Liver (tissue), 9 donors: ENCODE measurements around the gene SHCBP1. TPM values are rescaled to one million over a fixed set of nuclear protein-coding genes. Genes with fewer than 3 reads are reported as not detected.

ENCODE experiments used
- DNase-seq: peaks from one replicate; pipeline ENCODE4 v3.0.0-alpha.2; 2017; ENCODE audit warnings: low spot score
- H3K27ac ChIP-seq, 2 donors: one replicate each; pipeline ENCODE4 v1.7.0; 2013; ENCODE audit warnings: inconsistent platforms in 2 of 2, low read length in 2 of 2, control low read depth in 1 of 2, low read depth in 1 of 2, mild to moderate bottlenecking in 1 of 2
- H3K27me3 ChIP-seq, 4 donors: one replicate each; pipeline versions ENCODE4 v1.6.1 to v1.7.0; 2013; ENCODE audit warnings: low read length in 3 of 4, inconsistent platforms in 1 of 4, mild to moderate bottlenecking in 1 of 4, moderate library complexity in 1 of 4; ENCODE audit not compliant: control insufficient read depth in 4 of 4, insufficient read depth in 4 of 4
- H3K36me3 ChIP-seq, 4 donors: one replicate each; pipeline versions ENCODE4 v1.6.1 to v1.7.0; 2013; ENCODE audit warnings: low read length in 3 of 4, mild to moderate bottlenecking in 3 of 4, low read depth in 1 of 4, moderate library complexity in 1 of 4; ENCODE audit not compliant: control insufficient read depth in 4 of 4, insufficient read depth in 3 of 4
- H3K4me1 ChIP-seq, 4 donors: one replicate each; pipeline versions ENCODE4 v1.6.1 to v1.7.0; 2013; ENCODE audit warnings: low read length in 3 of 4, mild to moderate bottlenecking in 3 of 4, moderate library complexity in 1 of 4; ENCODE audit not compliant: control insufficient read depth in 4 of 4, insufficient read depth in 4 of 4
- H3K4me3 ChIP-seq, 3 donors: one replicate each; pipeline versions ENCODE4 v1.6.1 to v1.7.0; 2013; ENCODE audit warnings: low read length in 3 of 3, control low read depth in 1 of 3, low read depth in 1 of 3, mild to moderate bottlenecking in 1 of 3
- H3K9ac ChIP-seq, 2 donors: one replicate each; pipeline ENCODE4 v1.7.0; 2013; ENCODE audit warnings: low read length in 2 of 2, mild to moderate bottlenecking in 2 of 2, moderate library complexity in 2 of 2, control low read depth in 1 of 2, low read depth in 1 of 2
- H3K9me3 ChIP-seq, 4 donors: one replicate each; pipeline versions ENCODE4 v1.6.1 to v1.7.0; 2013; ENCODE audit warnings: low read length in 3 of 4; ENCODE audit not compliant: control insufficient read depth in 4 of 4
- EGR1 ChIP-seq, 2 donors: IDR thresholded peaks; 2 replicates each; pipeline ENCODE4 v1.6.1; 2016 to 2018; ENCODE audit warnings: antibody characterized with exemption in 2 of 2, low read depth in 2 of 2
- FOXA1 ChIP-seq: IDR thresholded peaks from 2 replicates; pipeline ENCODE4 v1.6.1; 2016; ENCODE audit warnings: antibody characterized with exemption
- FOXA2 ChIP-seq: IDR thresholded peaks from 2 replicates; pipeline ENCODE4 v1.6.1; 2016; ENCODE audit warnings: antibody characterized with exemption
- GABPA ChIP-seq, 2 donors: IDR thresholded peaks in 1 of 2; conservative IDR thresholded peaks in 1 of 2; 2 replicates each; pipeline ENCODE4 v1.6.1; 2016; ENCODE audit warnings: antibody characterized with exemption in 2 of 2, mild to moderate bottlenecking in 1 of 2, moderate library complexity in 1 of 2
- HNF4A ChIP-seq, 2 donors: conservative IDR thresholded peaks; 2 replicates each; pipeline ENCODE4 v1.6.1; 2016; ENCODE audit warnings: antibody characterized with exemption in 2 of 2, mild to moderate bottlenecking in 2 of 2
- HNF4G ChIP-seq: IDR thresholded peaks from 2 replicates; pipeline ENCODE4 v1.6.1; 2016; ENCODE audit warnings: antibody characterized with exemption
- JUND ChIP-seq, 2 donors: IDR thresholded peaks; 2 replicates each; pipeline ENCODE4 v1.6.1; 2016; ENCODE audit warnings: antibody characterized with exemption in 2 of 2
- NR2F2 ChIP-seq: IDR thresholded peaks from 2 replicates; pipeline ENCODE4 v1.6.1; 2016; ENCODE audit warnings: antibody characterized with exemption
- RAD21 ChIP-seq, 2 donors: IDR thresholded peaks; 2 replicates each; pipeline ENCODE4 v1.6.1; 2016; ENCODE audit warnings: antibody characterized with exemption in 2 of 2, mild to moderate bottlenecking in 2 of 2
- RXRA ChIP-seq, 2 donors: IDR thresholded peaks; 2 replicates each; pipeline ENCODE4 v1.6.1; 2017 to 2018; ENCODE audit warnings: antibody characterized with exemption in 2 of 2, mild to moderate bottlenecking in 1 of 2
- SP1 ChIP-seq: IDR thresholded peaks from 2 replicates; pipeline ENCODE4 v1.6.1; 2018; ENCODE audit warnings: antibody characterized with exemption, mild to moderate bottlenecking
- TAF1 ChIP-seq: conservative IDR thresholded peaks from 2 replicates; pipeline ENCODE4 v1.6.1; 2016; ENCODE audit warnings: antibody characterized with exemption, mild to moderate bottlenecking
- YY1 ChIP-seq: IDR thresholded peaks from 2 replicates; pipeline ENCODE4 v1.6.1; 2016; ENCODE audit warnings: antibody characterized with exemption, mild to moderate bottlenecking
- WGBS: extraction: QIAGEN DNeasy Blood & Tissue Kit; methylation state at CpG from one replicate; pipeline ENCODE4 v1.1.7; 2013; 5-methylcytosine and 5-hydroxymethylcytosine counted together
- polyA plus RNA-seq, 2 donors: library from polyadenylated mRNA; stranded (reverse) in 1 of 2; unstranded in 1 of 2; fragments of 200-250 nt in 1 of 2; fragments of >200 nt in 1 of 2; fragmentation: Nextera tagmentation in 1 of 2; extraction: Ambion mirVana in 1 of 2; gene quantifications; one replicate each; pipeline versions ENCODE4 v1.2.1 to v1.2.3, GENCODE V29; 2013 to 2015
- total RNA-seq, 2 donors: library from RNA; depleted of rRNA; stranded (reverse); fragments of >200 nt; gene quantifications; one replicate each; pipeline ENCODE4 v1.2.3, GENCODE V29; 2014
- TF ChIP-seq, protein P1 (sequence below): IDR thresholded peaks from 2 replicates; pipeline ENCODE4 v1.6.1; 2016; ENCODE audit warnings: antibody characterized with exemption
- TF ChIP-seq, protein P2 (sequence below): fragments of 150-350 bp; IDR thresholded peaks from 2 replicates; pipeline ENCODE4 v1.5.1; 2017; ENCODE audit warnings: improper control_type of control experiment, low read depth, low read length; ENCODE audit not compliant: missing input control
- TF ChIP-seq, protein P3 (sequence below): IDR thresholded peaks from 2 replicates; pipeline ENCODE4 v1.6.1; 2016; ENCODE audit warnings: antibody characterized with exemption
- TF ChIP-seq, protein P4 (sequence below): IDR thresholded peaks from 2 replicates; pipeline ENCODE4 v1.6.1; 2016; ENCODE audit warnings: antibody characterized with exemption
- TF ChIP-seq, protein P5 (sequence below): IDR thresholded peaks from 2 replicates; pipeline ENCODE4 v1.6.1; 2016; ENCODE audit warnings: antibody characterized with exemption, mild to moderate bottlenecking
- donor health status: healthy.
- donor health status: healthy.
- donor health status: healthy.
- donor health status: healthy.
- donor health status: healthy.

Gene SHCBP1
- total and polyA plus RNA-seq, 4 donors: 0.25 to 21.2 (median 0.47) TPM

DNA sequence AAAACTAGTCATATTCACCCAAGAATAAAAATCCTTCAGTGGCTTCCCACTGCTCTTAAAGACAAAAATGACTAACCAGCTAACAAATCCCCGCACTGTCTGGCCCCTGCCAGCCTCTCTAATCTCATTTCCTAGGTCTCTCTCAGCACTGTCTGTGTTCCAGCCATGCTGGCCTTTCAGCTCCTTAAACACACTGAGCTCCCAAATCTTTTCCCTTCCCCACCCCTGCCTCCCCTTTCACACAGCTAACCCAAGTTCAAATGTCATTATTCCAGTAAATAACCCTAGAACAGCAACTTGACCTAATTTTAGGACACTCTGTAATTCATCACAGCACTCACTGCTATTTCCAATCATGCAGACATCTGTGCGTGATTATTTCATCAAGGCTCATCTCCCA lies 7.8 kb downstream of the SHCBP1 start:
- Histone ChIP-seq H3K9ac (no peak overlapping the region), H3K27ac (no peak overlapping the region), H3K27me3 (no peaks in the 10 kb centered on the region), H3K4me3 (no peak overlapping the region), H3K4me1 (no peaks in the 10 kb centered on the region), H3K9me3 (no peaks in the 10 kb centered on the region), H3K36me3 (no peaks in the 10 kb centered on the region)
- no peak for DNase-seq
- 87% methylated on average over 2 of the region's 2 CpGs for WGBS
- TF ChIP-seq TAF1 (no peak), NR2F2 (no peak), SP1 (no peak), JUND (IDR thresholded peaks at IDR 0.05) (no peak), FOXA2 (no peak), FOXA1 (no peak), RXRA (IDR thresholded peaks at IDR 0.05) (no peak), EGR1 (IDR thresholded peaks at IDR 0.05; ENCODE audit: low read depth in 2 of 2) (no peak), YY1 (no peak), RAD21 (IDR thresholded peaks at IDR 0.05) (no peak)
- TF ChIP-seq, protein P1, sequence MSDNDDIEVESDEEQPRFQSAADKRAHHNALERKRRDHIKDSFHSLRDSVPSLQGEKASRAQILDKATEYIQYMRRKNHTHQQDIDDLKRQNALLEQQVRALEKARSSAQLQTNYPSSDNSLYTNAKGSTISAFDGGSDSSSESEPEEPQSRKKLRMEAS: no peak
- TF ChIP-seq, protein P2, sequence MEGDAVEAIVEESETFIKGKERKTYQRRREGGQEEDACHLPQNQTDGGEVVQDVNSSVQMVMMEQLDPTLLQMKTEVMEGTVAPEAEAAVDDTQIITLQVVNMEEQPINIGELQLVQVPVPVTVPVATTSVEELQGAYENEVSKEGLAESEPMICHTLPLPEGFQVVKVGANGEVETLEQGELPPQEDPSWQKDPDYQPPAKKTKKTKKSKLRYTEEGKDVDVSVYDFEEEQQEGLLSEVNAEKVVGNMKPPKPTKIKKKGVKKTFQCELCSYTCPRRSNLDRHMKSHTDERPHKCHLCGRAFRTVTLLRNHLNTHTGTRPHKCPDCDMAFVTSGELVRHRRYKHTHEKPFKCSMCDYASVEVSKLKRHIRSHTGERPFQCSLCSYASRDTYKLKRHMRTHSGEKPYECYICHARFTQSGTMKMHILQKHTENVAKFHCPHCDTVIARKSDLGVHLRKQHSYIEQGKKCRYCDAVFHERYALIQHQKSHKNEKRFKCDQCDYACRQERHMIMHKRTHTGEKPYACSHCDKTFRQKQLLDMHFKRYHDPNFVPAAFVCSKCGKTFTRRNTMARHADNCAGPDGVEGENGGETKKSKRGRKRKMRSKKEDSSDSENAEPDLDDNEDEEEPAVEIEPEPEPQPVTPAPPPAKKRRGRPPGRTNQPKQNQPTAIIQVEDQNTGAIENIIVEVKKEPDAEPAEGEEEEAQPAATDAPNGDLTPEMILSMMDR: no peak
- TF ChIP-seq, protein P3, sequence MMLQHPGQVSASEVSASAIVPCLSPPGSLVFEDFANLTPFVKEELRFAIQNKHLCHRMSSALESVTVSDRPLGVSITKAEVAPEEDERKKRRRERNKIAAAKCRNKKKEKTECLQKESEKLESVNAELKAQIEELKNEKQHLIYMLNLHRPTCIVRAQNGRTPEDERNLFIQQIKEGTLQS: no peak

DNA sequence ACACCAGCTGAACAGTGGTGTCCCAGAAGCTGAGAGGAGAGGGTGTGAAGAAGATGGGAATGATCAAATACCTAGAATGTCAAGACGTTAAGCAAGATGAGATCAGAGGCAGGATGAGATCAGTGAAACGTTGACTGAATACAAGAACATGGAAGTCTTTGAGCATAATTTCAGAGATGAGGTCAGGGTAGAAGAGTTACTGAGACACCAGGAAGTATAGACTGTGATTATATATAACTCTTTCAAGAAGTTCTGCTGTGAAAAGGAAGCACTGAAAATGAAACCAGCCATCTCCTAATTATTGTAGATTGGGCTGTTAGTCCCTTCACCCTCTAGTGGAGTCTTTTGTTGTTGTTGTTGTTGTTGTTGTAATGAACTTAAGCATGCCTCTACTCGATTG lies 9.1 kb downstream of the SHCBP1 start:
- H3K9me3 ChIP-seq: no peaks in the 10 kb centered on the region
- no peak for DNase-seq
- no peak for TF ChIP-seq SP1
- TF ChIP-seq, protein P1: no peak
- TF ChIP-seq, protein P3: no peak
- TF ChIP-seq HNF4G: no peak
- no peak for TF ChIP-seq EGR1 (IDR thresholded peaks at IDR 0.05; ENCODE audit: low read depth in 2 of 2)
- TF ChIP-seq, protein P4, sequence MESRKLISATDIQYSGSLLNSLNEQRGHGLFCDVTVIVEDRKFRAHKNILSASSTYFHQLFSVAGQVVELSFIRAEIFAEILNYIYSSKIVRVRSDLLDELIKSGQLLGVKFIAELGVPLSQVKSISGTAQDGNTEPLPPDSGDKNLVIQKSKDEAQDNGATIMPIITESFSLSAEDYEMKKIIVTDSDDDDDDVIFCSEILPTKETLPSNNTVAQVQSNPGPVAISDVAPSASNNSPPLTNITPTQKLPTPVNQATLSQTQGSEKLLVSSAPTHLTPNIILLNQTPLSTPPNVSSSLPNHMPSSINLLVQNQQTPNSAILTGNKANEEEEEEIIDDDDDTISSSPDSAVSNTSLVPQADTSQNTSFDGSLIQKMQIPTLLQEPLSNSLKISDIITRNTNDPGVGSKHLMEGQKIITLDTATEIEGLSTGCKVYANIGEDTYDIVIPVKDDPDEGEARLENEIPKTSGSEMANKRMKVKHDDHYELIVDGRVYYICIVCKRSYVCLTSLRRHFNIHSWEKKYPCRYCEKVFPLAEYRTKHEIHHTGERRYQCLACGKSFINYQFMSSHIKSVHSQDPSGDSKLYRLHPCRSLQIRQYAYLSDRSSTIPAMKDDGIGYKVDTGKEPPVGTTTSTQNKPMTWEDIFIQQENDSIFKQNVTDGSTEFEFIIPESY: no peak
- TF ChIP-seq, protein P2: no peak
- no peak for TF ChIP-seq YY1
- no peak for TF ChIP-seq JUND (IDR thresholded peaks at IDR 0.05)
- no peak for TF ChIP-seq RAD21 (IDR thresholded peaks at IDR 0.05)
- TF ChIP-seq, protein P5, sequence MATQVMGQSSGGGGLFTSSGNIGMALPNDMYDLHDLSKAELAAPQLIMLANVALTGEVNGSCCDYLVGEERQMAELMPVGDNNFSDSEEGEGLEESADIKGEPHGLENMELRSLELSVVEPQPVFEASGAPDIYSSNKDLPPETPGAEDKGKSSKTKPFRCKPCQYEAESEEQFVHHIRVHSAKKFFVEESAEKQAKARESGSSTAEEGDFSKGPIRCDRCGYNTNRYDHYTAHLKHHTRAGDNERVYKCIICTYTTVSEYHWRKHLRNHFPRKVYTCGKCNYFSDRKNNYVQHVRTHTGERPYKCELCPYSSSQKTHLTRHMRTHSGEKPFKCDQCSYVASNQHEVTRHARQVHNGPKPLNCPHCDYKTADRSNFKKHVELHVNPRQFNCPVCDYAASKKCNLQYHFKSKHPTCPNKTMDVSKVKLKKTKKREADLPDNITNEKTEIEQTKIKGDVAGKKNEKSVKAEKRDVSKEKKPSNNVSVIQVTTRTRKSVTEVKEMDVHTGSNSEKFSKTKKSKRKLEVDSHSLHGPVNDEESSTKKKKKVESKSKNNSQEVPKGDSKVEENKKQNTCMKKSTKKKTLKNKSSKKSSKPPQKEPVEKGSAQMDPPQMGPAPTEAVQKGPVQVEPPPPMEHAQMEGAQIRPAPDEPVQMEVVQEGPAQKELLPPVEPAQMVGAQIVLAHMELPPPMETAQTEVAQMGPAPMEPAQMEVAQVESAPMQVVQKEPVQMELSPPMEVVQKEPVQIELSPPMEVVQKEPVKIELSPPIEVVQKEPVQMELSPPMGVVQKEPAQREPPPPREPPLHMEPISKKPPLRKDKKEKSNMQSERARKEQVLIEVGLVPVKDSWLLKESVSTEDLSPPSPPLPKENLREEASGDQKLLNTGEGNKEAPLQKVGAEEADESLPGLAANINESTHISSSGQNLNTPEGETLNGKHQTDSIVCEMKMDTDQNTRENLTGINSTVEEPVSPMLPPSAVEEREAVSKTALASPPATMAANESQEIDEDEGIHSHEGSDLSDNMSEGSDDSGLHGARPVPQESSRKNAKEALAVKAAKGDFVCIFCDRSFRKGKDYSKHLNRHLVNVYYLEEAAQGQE: no peak
- TF ChIP-seq GABPA (IDR thresholded peaks at IDR 0.05 in 1 of 2, conservative IDR thresholded peaks at IDR 0.05 in 1 of 2): no peak
- no peak for TF ChIP-seq NR2F2
- no peak for TF ChIP-seq FOXA1
- TF ChIP-seq RXRA (IDR thresholded peaks at IDR 0.05): no peak
- TF ChIP-seq HNF4A (conservative IDR thresholded peaks at IDR 0.05): no peak
- TF ChIP-seq FOXA2: no peak
- TF ChIP-seq TAF1: no peak

More for the DNA sequence above, 9.1 kb downstream of the SHCBP1 start:
- H3K4me3 ChIP-seq: no peak overlapping the region
- H3K27me3 ChIP-seq: no peaks in the 10 kb centered on the region
- no peaks in the 10 kb centered on the region for H3K4me1 ChIP-seq
- no peak overlapping the region for H3K27ac ChIP-seq
- H3K9ac ChIP-seq: no peak overlapping the region
- no peaks in the 10 kb centered on the region for H3K36me3 ChIP-seq
- 66% methylated on average over 3 of the region's 3 CpGs for WGBS
